K562 (cell line): ENCODE measurements around the gene WASF2. TPM values are rescaled to one million over a fixed set of nuclear protein-coding genes. Genes with fewer than 3 reads are reported as not detected.

Experiments used
- ATF6 ChIP-seq: sonication (generic); formaldehyde crosslinking; IDR thresholded peaks from 2 replicates; pipeline ENCODE4 v1.4.0; 2020; ENCODE audit warnings: mild to moderate bottlenecking, missing genetic modification reagents
- BCOR ChIP-seq: fragments of 450-650 bp; IDR thresholded peaks from 2 replicates; pipeline ENCODE4 v1.6.1; 2016
- DEAF1 ChIP-seq: fragments of 450-650 bp; formaldehyde crosslinking; IDR thresholded peaks from 2 replicates; pipeline ENCODE4 v1.4.0; 2020; ENCODE audit warnings: mild to moderate bottlenecking, moderate library complexity
- E2F5 ChIP-seq: sonication (generic); formaldehyde crosslinking; IDR thresholded peaks from 2 replicates; pipeline ENCODE4 v1.8.0; 2022; ENCODE audit warnings: mild to moderate bottlenecking, missing genetic modification reagents
- E2F6 ChIP-seq, 2 experiments: IDR thresholded peaks; 2 replicates each; pipeline ENCODE4 v1.6.1; 2011; ENCODE audit warnings: borderline replicate concordance in 1 of 2, control low read depth in 1 of 2, low read depth in 1 of 2, low read length in 1 of 2, mild to moderate bottlenecking in 1 of 2, mixed read lengths in 1 of 2, moderate library complexity in 1 of 2; ENCODE audit not compliant: insufficient read depth in 1 of 2, insufficient read length in 1 of 2, poor library complexity in 1 of 2, severe bottlenecking in 1 of 2; ENCODE audit errors: extremely low read depth in 1 of 2
- FOXK2 ChIP-seq, 2 experiments: fragments of 450-650 bp; IDR thresholded peaks in 1 of 2; conservative IDR thresholded peaks in 1 of 2; 2 replicates each; pipeline ENCODE4 v1.6.1; 2016; ENCODE audit warnings: low read depth in 2 of 2, mild to moderate bottlenecking in 1 of 2
- MCM3 ChIP-seq: fragments of 450-650 bp; IDR thresholded peaks from 2 replicates; pipeline ENCODE4 v1.6.1; 2016
- NFATC3 ChIP-seq: fragments of 450-650 bp; IDR thresholded peaks from 2 replicates; pipeline ENCODE4 v1.6.1; 2017; ENCODE audit warnings: mild to moderate bottlenecking
- PHF8 ChIP-seq: fragments of 200-600 bp; sonication (generic); IDR thresholded peaks from 2 replicates; pipeline ENCODE4 v1.6.1; 2012; ENCODE audit warnings: mixed run types, mild to moderate bottlenecking, inconsistent platforms, low read length, moderate library complexity, borderline replicate concordance
- POLR2A ChIP-seq: fragments of 450-650 bp; conservative IDR thresholded peaks from 2 replicates; pipeline ENCODE4 v1.6.1; 2016
- PYGO2 ChIP-seq: fragments of 450-650 bp; IDR thresholded peaks from 2 replicates; pipeline ENCODE4 v1.6.1; 2016; ENCODE audit warnings: mild to moderate bottlenecking, missing genetic modification characterization, moderate library complexity, missing compliant biosample characterization
- RHOXF2B ChIP-seq: fragments of 250-450 bp; sonication (Bioruptor Pico); conservative IDR thresholded peaks from 2 replicates; pipeline ENCODE4 v1.5.1; 2021
- SMARCE1 ChIP-seq: fragments of 450-650 bp; IDR thresholded peaks from 2 replicates; pipeline ENCODE4 v1.7.1; 2016; ENCODE audit warnings: mild to moderate bottlenecking
- STAG1 ChIP-seq: sonication (generic); formaldehyde crosslinking; IDR thresholded peaks from 2 replicates; pipeline ENCODE4 v1.5.0; 2020; ENCODE audit warnings: missing genetic modification reagents, borderline replicate concordance
- TEAD4 ChIP-seq, 2 experiments: sonication (generic) in 1 of 2; formaldehyde crosslinking in 1 of 2; IDR thresholded peaks; 2 replicates each; pipeline versions ENCODE4 v1.6.1 to v1.8.0; 2012 to 2022; ENCODE audit warnings: borderline replicate concordance in 1 of 2, inconsistent platforms in 1 of 2, low read length in 1 of 2, mild to moderate bottlenecking in 1 of 2, missing genetic modification reagents in 1 of 2
- THRB ChIP-seq: fragments of 450-650 bp; formaldehyde crosslinking; conservative IDR thresholded peaks from 2 replicates; pipeline ENCODE4 v1.4.0; 2022; ENCODE audit warnings: mild to moderate bottlenecking, missing genetic modification characterization
- ZKSCAN1 ChIP-seq: fragments of 150-350 bp; IDR thresholded peaks from 2 replicates; pipeline ENCODE4 v1.6.1; 2016; ENCODE audit warnings: low read depth, low read length
- ZNF197 ChIP-seq: fragments of 200-800 bp; sonication (Bioruptor generic); IDR thresholded peaks from 2 replicates; pipeline ENCODE4 v1.6.1; 2016; ENCODE audit warnings: low read depth, missing genetic modification characterization, missing compliant biosample characterization
- ZNF311 ChIP-seq: fragments of 250-450 bp; sonication (Bioruptor Pico); IDR thresholded peaks from 2 replicates; pipeline ENCODE4 v1.4.0; 2020; ENCODE audit warnings: mild to moderate bottlenecking, moderate library complexity
- ZNF354B ChIP-seq: fragments of 250-450 bp; sonication (Bioruptor Pico); IDR thresholded peaks from 2 replicates; pipeline ENCODE4 v1.4.0; 2020
- ZNF408 ChIP-seq: fragments of 250-450 bp; sonication (Bioruptor Pico); IDR thresholded peaks from 2 replicates; pipeline ENCODE4 v1.4.0; 2020; ENCODE audit warnings: low read depth, mild to moderate bottlenecking, moderate library complexity
- ZNF830 ChIP-seq: fragments of 250-450 bp; sonication (Bioruptor Pico); IDR thresholded peaks from 2 replicates; pipeline ENCODE4 v1.5.0; 2021; ENCODE audit warnings: mild to moderate bottlenecking
- ZSCAN32 ChIP-seq: fragments of 450-650 bp; formaldehyde crosslinking; IDR thresholded peaks from 2 replicates; pipeline ENCODE4 v1.4.0; 2020; ENCODE audit warnings: mild to moderate bottlenecking, moderate library complexity
- polyA plus RNA-seq, 8 experiments: library from polyadenylated mRNA; depleted of rRNA in 4 of 8; stranded (reverse) in 5 of 8; unstranded in 3 of 8; fragments of >200 nt; fragmentation: Nextera tagmentation in 2 of 8; fragmentation: Illumina TruSeq in 1 of 8; extraction: Ambion mirVana in 2 of 8; extraction: Trizol in 1 of 8; gene quantifications; 2 replicates each; pipeline versions ENCODE4 v1.2.1 to v1.2.3, GENCODE V29; 2011 to 2014; ENCODE audit warnings: inconsistent platforms in 1 of 8, missing spikeins in 1 of 8
- total RNA-seq, 7 experiments: library from RNA; depleted of rRNA in 6 of 7; stranded (reverse); fragments of >200 nt in 6 of 7; fragmentation: Illumina TruSeq in 2 of 7; extraction: Trizol in 2 of 7; gene quantifications; 2 replicates each; pipeline versions ENCODE4 v1.2.1 to v1.2.3, GENCODE V29; 2011 to 2021; ENCODE audit warnings: low replicate concordance in 1 of 7

The WASF2 gene
- total and polyA plus RNA-seq, 9 of the 15 experiments (the other 6 are each of a cell fraction or from before 2014, with no cell fraction given) = 8.2 to 163 (median 31.2) TPM

GRCh38 chr1:27388337-27389005, 101.5 kb downstream of the WASF2 start (continued):
- TF ChIP-seq STAG1 = peak; percentile 68; the same call in 1 of the 2 replicates
- no peak for TF ChIP-seq FOXK2 (conservative IDR thresholded peaks at IDR 0.05 in 1 of 2, IDR thresholded peaks at IDR 0.05 in 1 of 2; ENCODE audit: low read depth in 2 of 2)
- no peak for TF ChIP-seq BCOR
- no peak for TF ChIP-seq PHF8
- no peak for TF ChIP-seq ZNF197 (CRISPR knock-in tag)
- TF ChIP-seq ZNF408 = no peak
- TF ChIP-seq RHOXF2B (CRISPR knock-in tag) = no peak
- TF ChIP-seq ZNF311 (CRISPR knock-in tag) = no peak
- no peak for TF ChIP-seq SMARCE1
- TF ChIP-seq ZNF354B (CRISPR knock-in tag) = no peak
- no peak for TF ChIP-seq POLR2A
- no peak for TF ChIP-seq NFATC3
- no peak for TF ChIP-seq ZSCAN32 (CRISPR knock-in tag)
- no peak for TF ChIP-seq E2F5 (CRISPR knock-in tag)
- no peak for TF ChIP-seq E2F6 (IDR thresholded peaks at IDR 0.05; ENCODE audit: borderline replicate concordance in 1 of 2, extremely low read depth in 1 of 2, insufficient read depth in 1 of 2, insufficient read length in 1 of 2, low read depth in 1 of 2, low read length in 1 of 2, poor library complexity in 1 of 2, severe bottlenecking in 1 of 2)
- TF ChIP-seq PYGO2 (tag) = no peak
- TF ChIP-seq ZNF830 (CRISPR knock-in tag) = no peak
- TF ChIP-seq THRB (CRISPR knock-in tag) = no peak
- no peak for TF ChIP-seq ZKSCAN1
- TF ChIP-seq DEAF1 (CRISPR knock-in tag) = peak; percentile 74
- TF ChIP-seq MCM3 = no peak
- TF ChIP-seq ATF6 (CRISPR knock-in tag) = no peak
- 0 out of 2 replicates have a peak, but pooled peaks have one; percentile 13 for TF ChIP-seq TEAD4 (IDR thresholded peaks at IDR 0.05; ENCODE audit: low read length)
- no peak for TF ChIP-seq TEAD4 (CRISPR knock-in tag; IDR thresholded peaks at IDR 0.05; ENCODE audit: borderline replicate concordance)
